Activated CD4-positive, alpha-beta T cell treated with anti-CD3 and anti-CD28 coated beads, Interleukin-2, Interleukin-4, amounts not matched to agents 100 ng/mL and 50 ng/mL, durations not matched to agents 16 hours and 8 hours (primary cell): ENCODE data around the gene THAP4.
"Not testable (repeated sequence)": the region's sequence is repeated elsewhere in the genome, so short reads cannot be mapped to it uniquely, and the experiment has no call there.

Source experiments
- DNase-seq: peaks from one replicate; pipeline ENCODE4 v3.0.0-alpha.2; 2020; ENCODE audit warnings: low spot score

THAP4 gene

DNA sequence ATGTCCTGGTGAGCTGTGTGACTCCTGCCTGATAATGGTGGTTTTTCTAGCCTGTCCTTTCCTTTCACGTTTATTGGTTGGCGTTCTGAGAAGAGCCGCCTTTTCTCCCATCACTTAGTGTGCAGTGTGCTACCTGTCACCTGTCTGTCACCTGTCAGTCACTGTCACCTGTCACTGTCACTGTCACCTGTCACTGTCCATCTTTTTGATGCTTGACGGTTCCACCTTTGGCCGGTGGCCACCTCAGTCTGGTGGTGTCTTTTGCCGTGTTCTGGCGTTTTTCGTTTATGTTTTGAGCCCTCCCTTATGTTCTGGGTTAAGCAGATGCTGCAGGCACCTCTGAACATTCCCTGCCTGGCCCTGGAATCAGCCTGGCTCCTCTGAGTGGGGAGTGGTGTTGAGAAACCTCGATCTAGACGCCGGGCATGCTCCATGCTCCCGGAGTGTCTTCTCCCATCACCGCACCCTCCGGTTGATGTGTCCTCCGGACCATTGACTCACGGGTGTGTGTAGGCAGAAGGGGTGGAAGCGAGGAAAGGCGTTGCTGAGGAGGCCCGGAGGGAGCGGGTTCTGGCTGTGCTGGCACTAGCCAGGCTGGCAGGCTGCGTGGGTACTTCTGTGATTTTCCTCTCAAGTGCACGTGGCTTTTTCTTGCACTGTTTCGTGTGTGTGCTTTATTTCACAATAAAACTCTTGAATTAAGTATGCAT, 28.9 kb upstream of the THAP4 start:
- no peak for DNase-seq

DNA sequence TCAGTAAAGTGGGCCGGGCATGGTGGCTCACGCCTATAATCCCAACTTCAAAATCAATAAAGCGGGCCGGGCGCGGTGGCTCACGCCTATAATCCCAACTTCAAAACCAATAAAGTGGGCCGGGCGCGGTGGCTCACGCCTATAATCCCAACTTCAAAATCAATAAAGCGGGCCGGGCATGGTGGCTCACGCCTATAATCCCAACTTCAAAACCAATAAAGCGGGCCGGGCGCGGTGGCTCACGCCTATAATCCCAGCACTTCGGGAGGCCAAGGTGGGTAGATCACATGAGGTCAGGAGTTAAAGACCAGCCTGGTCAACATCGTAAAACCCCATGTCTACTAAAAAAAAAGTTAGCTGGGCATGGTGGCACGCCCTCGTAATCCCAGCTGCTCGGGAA, 25.8 kb upstream of the THAP4 start:
- not testable (repeated sequence) for DNase-seq

DNA sequence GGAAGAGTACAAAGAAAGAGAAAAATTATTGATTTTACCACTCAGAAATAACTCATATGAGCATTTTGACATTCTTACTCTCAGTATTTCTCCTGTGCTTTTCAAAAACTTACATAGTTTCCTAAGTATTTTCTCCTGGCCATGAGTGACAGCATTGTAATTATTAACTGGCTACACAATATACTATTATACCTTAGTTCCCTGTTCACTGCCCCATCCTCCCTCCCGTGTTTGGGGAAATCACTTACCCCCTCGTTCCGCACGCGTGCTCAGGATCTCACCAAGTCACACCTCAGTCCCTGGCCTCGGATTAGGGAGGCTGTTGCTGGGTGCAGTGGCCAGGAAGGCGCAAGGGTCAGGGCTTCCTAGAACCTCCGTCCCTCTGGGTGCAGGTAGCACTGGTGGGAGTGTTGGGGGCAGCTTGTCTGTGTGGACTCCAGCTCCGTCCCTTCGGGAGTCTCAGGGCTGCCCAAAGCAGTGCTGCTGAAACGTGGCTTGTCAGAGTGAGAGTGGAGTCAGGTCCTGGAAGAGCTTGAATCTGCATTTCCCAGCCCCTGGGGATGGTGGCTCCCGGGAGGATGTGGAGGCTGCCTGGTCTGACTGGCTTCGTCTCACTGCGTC, 23.7 kb upstream of the THAP4 start:
- no peak for DNase-seq

DNA sequence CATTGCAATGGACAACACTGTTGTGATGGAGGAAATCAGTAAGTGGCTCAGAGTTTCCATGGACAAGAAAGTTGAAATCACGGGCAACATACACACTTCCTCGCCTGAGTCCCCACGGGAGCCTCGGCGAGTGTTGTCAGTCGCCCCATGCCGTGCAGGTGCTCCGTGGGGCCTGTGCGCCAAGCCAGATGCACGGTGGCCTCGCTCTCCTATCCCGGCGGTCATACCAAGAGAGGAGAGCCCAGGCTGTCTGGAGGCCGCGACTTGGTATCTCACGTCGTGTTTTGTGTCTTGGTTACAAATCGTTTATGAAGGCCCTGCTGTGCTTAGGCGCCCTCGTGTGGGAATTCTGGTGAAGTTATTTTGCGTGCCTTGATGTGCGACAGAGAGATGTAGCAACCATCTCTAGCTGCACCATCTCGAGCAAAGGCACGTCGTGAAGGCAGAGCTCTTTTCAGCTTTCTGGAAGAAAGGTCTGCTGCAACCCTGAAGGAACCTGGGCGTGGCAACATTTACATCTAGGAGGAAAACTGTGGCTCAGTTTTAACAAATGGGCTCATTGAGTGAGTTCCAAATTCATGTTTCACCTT, 22.3 kb upstream of the THAP4 start:
- peak; percentile 46 for DNase-seq

DNA sequence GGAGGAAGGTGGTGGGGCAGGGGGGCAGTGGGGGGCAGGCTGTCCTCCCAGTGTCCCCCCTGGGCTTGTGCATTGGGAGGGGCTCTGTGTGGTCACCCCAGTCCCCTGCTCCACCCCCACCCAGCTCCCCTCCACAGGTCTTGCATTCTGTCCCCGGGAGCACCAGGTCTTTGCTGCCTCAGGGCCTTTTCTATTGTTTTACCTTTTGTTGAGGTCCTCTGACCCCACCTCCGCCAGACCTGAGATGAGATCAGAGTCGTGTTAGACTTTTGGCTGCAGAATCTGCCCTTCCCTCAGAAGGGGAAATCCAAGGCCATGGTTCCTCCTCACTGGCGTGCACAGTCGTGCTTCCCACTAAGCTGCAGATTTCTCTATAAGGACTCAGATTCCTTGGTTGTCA, 21.3 kb upstream of the THAP4 start:
- DNase-seq: no peak

DNA sequence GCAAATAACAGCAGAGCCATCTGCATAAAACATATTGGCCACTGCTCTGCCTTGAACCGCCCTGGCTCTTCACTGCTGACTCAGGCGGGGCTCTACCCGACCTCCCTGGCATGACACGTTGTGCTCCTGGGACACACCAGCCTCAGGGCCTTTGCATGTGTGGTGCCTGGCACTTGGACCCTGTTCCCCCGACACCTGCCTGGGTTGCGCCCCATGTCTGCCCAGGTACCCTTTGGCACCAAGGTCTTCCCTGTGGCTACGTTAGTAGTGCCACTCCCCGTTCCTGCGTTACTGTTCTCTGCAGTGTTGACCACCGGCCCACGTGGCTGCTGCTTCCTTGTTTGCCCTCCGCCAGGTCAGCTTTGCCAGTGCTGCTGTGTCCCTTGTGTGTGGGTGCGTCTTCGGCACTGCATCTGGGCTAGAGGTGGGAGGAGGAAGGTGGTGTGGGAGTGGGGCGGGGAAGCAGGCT, 20.9 kb upstream of the THAP4 start:
- DNase-seq: no peak

DNA sequence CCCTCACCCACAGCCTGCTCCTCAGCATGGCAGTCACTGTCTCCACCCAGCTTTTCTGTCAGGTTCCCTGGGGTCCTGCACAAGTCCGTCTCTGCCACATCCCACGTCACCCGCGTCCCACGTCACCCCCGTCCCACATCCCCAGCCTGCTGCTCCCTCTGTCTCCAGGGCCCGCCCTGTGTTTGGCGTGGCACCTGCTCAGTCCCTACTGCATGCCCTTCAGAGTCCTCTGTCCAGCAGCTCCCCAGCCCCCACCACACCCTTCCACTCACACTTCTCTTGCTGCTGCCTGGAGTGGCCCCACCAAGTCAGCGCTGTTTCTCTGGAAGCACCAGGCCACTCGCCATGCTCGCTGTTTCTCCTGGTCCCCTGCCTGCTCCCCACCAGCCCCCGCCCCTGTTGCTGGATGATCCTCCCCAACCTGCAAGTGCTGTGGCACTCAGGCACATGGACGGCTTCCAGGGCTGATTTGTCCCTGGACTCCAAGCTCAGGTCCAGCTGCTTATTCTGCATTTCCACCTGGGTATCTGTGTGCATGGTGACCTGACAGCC, 19.3 kb upstream of the THAP4 start:
- DNase-seq: no peak

DNA sequence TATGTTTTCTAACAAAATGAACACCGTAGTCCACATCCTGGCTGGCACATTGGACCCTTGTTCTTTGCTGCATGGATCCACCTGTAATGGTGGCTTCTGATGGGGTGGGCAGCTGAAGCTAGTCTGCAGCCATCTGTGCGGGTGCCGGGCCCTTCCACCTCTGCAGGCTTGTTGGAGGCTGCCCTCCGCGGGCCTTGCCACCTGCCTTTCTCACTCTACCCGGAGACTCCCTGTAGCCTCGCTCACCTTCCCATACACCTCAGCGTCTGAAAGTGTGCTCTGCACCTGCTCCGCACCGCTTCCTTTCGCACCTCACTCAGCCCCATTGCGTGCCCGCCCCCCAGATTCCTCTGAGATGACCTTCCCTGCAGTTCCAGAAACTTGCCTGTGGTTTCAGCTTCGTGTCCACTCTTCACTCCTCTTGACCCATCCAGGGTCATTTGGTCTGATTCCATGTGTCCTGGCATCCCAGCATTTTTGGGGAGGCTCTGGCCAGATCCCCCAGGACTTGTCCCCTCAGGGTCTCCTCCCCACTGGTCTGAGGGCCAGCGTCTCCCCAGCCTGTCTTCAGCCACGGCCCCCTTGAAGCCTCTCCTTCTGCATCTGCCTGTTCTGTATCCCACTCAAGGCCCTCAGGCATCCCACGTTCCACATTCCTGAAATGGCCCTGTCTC, 18.7 kb upstream of the THAP4 start:
- no peak for DNase-seq

DNA sequence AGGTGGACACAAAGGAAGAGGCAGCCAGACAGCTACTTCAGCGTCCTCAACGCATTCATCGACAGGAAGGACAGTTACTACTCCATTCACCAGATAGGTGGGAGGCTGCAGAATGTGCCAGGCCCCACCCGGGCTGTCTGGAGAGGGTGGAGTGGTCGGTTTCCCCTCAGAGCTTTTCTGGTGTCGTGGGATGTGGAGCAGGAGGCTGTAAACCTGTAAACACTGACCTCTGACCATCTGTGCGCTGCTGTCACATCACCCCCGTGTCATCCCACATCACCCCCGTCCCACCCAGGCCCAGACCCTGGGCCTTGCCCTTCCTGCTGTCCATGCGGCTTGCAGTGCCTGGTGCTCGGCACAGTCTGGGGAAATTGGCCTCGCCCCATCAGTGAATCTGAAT, 17.6 kb upstream of the THAP4 start:
- DNase-seq: no peak

DNA sequence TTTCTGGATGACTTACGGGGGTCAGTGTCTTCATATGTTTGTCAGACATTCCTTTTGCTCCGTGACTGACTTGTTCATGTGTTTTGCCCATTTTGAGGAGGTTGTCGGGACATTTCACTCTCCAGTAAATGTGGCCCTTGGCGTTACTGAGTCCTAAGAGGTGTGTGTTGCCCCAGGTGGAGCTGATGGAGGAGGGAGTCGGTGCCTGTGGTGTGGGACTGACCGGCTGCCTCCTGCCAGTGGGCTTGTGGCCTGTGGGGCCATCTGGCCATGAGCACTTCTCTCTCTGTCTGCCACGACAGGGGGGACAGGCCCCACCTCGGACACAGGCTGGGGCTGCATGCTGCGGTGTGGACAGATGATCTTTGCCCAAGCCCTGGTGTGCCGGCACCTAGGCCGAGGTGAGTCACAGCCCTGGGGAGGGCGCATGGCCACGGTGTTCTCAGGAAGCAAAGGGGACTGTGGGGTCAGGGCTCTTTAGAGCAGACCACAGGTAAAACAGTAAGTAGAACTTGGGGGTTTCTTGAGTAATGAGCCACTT, 16.3 kb upstream of the THAP4 start:
- no peak for DNase-seq

DNA sequence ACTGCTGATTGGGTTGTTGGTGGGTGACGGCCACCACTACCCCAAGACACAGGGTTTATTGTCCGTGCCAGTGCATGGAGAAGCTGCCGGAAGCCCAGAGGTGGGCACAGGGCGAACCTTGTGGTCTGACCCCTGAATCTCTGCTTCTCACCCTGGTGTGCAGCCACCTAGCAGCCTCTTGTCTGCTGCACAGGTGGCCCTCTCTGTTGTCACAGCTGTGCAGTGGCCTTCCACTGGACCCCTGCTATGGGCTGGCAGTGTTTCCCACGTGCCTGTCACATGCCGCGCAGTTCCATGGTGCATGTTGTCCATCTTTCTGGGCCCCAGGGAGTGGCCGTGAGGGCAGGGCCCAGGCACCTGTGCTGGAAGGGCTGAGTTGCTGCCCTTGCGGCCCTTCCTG, 15.8 kb upstream of the THAP4 start:
- no peak for DNase-seq

DNA sequence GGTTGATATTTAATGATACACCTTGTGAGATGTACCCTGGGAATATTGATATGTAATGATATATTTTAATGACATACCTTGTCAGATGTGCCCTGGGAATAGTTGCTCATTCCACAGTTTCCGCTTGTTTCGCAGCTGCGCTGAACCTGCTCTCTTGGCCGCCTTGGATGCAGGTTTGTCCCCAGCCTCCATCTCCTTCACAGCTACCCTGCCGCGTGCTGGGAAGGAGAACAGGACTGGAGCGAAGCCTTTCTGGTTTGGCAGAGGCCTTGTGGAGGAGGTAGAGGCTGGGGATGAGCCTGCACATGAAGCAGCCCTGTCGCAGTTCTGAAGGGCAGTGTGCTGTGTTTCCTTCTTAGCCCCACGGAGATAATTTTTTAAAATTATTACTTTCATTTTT, 15.2 kb upstream of the THAP4 start:
- DNase-seq: no peak

DNA sequence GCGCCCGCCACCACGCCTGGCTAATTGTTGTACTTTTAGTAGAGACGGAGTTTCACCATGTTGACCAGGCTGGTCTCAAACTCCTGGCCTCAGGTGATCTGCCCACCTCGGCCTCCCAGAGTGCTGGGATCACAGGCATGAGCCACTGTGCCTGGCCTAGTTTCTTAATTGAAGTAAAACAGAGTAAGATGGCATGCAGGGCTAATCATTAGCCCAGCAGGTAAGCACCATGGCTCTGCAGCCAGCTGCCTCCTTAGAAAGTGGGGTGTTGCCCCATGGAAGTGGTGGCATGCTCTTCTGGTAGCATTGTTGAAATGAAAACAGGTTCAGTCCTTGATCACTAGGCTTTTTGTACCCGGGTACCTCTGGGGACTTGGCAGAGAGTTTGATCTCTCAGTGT, 13.0 kb upstream of the THAP4 start:
- no peak for DNase-seq

DNA sequence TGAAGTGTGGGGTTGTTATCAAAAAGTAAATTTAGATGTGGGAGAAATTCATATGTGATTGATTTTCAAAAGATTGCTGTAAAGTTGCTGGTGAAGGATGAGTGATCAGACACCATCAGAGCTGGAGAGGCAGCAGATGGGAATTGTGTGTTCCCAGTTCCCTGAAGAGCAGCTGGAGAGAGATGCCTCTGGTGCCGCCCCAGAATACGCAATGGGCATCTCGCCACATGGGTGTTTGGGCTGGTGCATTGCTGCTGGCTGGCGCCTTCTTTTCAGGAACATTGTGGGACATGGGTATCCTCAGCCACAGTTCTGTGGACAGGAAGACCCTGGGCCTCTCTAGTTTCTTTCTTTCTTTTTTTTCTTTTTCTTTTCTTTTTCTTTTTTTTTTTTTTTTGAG, 12.4 kb upstream of the THAP4 start:
- no peak for DNase-seq

DNA sequence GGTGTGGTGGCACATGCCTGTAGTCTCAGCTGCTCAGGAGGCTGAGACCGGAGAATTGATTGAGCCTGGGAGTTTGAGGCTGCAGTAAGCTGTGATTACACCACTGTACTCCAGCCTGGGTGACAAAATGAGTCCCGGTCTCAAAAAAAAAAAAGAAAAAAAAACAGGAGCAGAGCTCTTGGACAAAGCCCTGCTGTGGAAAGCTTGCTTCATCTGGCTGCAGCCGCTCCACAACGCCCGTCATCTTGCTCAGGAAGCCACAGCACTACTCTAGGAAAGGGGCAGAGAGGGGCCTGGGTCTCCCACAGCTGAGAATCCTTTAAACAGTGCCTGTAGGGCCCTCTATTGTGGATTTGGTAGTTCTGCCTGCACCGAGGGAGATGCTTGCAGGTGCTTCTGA, 11.5 kb upstream of the THAP4 start:
- DNase-seq: no peak

DNA sequence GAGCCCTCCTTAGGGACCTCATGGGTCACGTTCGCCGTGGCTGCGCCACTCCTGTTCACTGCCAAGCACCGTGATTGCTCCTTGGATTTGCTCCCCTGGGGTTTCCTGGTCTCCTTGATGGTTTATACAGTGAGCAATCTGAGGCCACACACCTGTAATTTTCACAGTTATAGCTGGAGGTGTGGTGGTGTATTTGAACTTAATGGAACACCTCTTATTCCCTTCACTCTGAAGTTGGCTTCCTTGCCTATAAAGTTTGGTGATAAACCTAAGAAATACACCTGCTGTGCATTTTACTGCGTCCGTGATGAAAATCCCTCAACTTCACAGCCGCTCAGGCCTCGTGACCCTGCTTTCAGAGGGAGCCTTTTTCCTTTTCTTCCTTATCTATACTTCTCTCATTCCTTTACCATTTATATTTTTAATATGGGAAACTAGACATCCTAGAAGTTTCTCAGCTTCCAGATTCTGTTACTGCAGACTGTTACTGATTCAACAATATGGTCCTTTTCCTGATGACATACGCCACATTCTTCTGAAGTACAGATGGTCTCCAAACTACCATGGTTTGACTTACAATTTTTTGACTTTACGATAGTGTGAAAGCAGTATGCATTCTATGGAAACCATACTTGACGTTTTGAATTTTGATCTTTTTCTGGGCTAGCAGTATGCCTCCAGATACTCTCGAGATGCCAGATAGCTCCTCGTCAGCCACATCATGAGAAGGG, 9.1 kb upstream of the THAP4 start:
- DNase-seq: no peak

DNA sequence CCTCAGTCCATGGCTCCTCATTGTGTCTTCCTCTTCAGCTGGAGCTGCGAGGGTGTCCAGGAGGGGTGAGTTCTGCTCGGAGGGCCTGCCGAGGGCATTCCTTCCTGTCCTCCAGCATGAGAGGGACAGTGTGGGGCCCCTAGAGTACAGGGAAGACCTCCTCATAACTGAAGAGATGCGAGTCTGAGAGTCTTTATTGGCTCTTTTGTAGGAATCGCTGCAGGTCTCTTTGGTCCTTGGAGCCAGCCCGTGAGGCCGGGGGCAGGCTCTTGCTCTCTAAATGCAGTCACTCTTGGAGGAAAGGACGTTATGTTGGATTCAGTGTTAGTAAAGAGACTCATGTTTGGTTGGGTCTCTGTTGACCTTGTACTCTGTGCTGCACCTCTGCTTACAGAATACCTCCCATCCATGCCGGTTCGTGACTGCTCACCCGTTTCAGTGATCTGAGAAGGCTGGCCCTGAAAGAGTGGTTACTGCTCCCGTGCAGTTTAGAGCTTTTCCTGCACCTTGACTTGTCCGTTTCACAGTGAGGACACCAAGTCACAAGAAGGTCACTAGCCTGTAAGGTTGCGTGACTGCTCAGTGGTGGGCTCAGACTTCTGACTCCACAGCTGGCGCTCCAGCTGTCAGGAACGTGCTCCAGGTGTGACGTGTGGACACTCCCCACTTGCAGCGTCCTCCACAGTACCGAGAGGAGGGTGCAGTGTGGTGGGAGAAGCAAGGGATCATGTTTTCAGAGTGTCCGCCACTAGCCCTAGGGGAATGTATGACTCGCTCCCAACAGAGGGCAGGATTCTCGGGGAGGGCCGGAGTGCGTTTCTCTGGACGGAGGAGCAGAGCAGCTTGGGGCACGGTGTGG, 8.3 kb upstream of the THAP4 start:
- no peak for DNase-seq

DNA sequence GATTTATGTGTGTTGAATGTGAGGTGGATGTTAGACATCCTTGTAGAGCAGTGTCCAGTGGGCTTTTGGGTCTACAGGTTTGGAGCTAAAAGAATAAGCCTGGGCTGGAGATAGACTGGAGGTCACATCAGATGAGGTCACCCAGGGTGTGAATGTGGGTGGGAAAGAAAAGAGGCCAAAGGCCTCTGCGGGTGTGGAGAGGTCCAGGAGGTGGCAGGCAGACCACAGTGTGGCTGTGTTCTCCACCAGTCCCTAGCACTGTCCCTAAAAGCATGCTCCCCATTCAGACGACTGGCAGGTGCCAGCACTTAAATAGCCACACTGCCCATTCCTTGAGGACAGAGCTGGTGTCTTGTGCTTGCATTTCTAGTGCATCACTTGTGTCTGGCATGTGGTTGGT, 4.7 kb upstream of the THAP4 start:
- no peak for DNase-seq

DNA sequence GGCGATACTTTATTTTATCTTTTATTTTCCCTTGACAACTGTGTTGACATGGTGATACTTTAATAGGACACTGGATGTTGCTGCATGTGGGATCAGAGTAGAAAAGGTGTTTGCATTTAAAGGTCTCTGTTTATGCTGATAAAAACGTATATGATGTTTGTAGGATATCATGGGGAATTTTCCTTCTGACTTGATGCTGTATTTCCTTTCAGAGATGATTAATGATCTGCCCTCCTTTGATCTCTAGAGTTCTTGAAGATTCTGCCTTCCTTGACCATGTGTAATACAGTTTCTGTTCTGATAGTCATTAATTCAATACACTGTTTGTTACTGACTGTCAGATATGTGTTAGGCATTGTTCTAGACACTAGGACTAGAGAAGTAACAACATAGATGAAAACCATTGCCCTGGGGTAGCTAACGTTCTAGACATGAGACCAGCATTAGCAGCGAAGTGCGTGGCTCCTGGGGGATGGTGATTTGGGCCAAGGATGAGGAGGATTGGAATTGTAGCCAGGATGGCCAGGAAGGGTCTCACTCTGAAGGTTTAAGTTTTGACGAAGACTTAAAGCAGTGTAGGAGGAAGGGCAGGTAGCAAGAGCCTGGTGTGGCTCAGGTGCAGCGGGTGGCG, 3.3 kb upstream of the THAP4 start:
- DNase-seq: no peak

DNA sequence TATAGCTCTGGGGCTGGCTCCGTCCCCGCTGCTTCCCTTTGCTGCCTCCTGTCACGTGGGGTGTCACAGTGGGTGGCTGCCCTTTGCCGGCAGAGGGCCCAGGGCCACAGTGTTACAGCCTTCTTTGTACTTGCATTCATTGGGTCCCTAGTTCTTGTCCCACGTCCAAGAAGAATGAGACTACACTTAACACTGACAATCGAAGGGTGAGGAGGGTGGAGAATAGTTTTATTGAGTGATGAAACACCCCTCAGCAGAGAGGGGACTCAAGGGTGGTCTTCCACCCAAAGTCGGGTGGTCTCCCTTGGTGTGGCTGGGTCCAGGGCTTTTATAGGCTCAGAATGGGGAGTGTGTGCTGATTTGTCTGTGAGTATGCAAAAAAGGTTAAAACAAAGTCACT, 2.4 kb upstream of the THAP4 start:
- DNase-seq: no peak
